ENCODE results near the gene TCIRG1.
A peak's percentile ranks its signal among the peaks of the same experiment; 100 is the strongest.

Gene TCIRG1

GRCh38 chr11:68040101-68040956 lies 1.5 kb downstream of the TCIRG1 start:
- DNase-seq: peak; percentile 34

- DNase-seq: no peak
These were observed 2.2 kb downstream of the TCIRG1 start for GRCh38 chr11:68040957-68041591.

GRCh38 chr11:68041617-68042218 lies 2.9 kb downstream of the TCIRG1 start:
- no peak for DNase-seq

GRCh38 chr11:68042219-68043028 lies 3.6 kb downstream of the TCIRG1 start:
- DNase-seq: no peak

GRCh38 chr11:68043029-68043348 lies 4.2 kb downstream of the TCIRG1 start:
- DNase-seq: no peak

GRCh38 chr11:68043349-68044144 lies 4.7 kb downstream of the TCIRG1 start:
- no peak for DNase-seq

GRCh38 chr11:68044145-68044813 lies 5.5 kb downstream of the TCIRG1 start:
- no peak for DNase-seq

- no peak for DNase-seq
These were observed 6.1 kb downstream of the TCIRG1 start for GRCh38 chr11:68044898-68045351.

GRCh38 chr11:68047437-68048290 lies 8.8 kb downstream of the TCIRG1 start:
- no peak for DNase-seq

GRCh38 chr11:68048681-68049508 lies 10.1 kb downstream of the TCIRG1 start:
- DNase-seq: no peak

GRCh38 chr11:68049509-68050370 lies 10.9 kb downstream of the TCIRG1 start:
- DNase-seq: no peak

GRCh38 chr11:68050371-68050841 lies 11.6 kb downstream of the TCIRG1 start:
- no peak for DNase-seq

GRCh38 chr11:68051191-68052136 lies 12.6 kb downstream of the TCIRG1 start:
- no peak for DNase-seq

- DNase-seq: no peak
These were observed 13.5 kb downstream of the TCIRG1 start for GRCh38 chr11:68052137-68052873.

GRCh38 chr11:68053117-68053516 lies 14.3 kb downstream of the TCIRG1 start:
- DNase-seq: no peak

- no peak for DNase-seq
These were observed 15.4 kb downstream of the TCIRG1 start for GRCh38 chr11:68053981-68054812.
